ENCODE data around the gene C1RL.

- TF ChIP-seq CTCF (IDR thresholded peaks at IDR 0.05; ENCODE audit: low read length) (no peak), EZH2 (IDR thresholded peaks at IDR 0.05; ENCODE audit: borderline replicate concordance, low read length) (no peak)
Observed at GRCh38 chr12:7121324-7121723, 12.3 kb upstream of the C1RL start.
